B cell (primary cell): ENCODE results near the gene HENMT1. TPM values are rescaled to one million over a fixed set of nuclear protein-coding genes. Genes with fewer than 3 reads are reported as not detected.

Experiments used
- ATAC-seq: fragments of 200-7000 bp; cut with Tn5 transposase; one replicate; pipeline ENCODE4 v1.10.0; 2021; ENCODE audit warnings: low read depth, mild to moderate bottlenecking, moderate number of reproducible peaks, moderate library complexity
- CTCF ChIA-PET: fragments of 350-600 bp; sonication (Branson Sonifier 250); formaldehyde crosslinking; loops from one replicate; lab custom pipeline; 2021; ENCODE audit warnings: antibody characterized with exemption, inconsistent platforms; lab: Charles Lee
- POLR2A ChIA-PET: fragments of 350-600 bp; sonication (Branson Sonifier 250); formaldehyde crosslinking; loops from one replicate; lab custom pipeline; 2021; ENCODE audit warnings: antibody characterized with exemption; lab: Charles Lee
- DNase-seq: peaks from one replicate; pipeline ENCODE4 v3.0.0; 2013
- H2AFZ ChIP-seq: 2 replicates; pipeline ENCODE4 v1.6.1; 2012; ENCODE audit warnings: mild to moderate bottlenecking, low read depth, low read length; ENCODE audit not compliant: insufficient read depth, poor library complexity, severe bottlenecking
- H3K27ac ChIP-seq, 2 donors: 1 replicate in 1 of 2; 2 replicates in 1 of 2; pipeline ENCODE4 v1.5.1; 2012 to 2013; ENCODE audit warnings: low read length in 2 of 2, mild to moderate bottlenecking in 2 of 2, moderate library complexity in 1 of 2
- H3K27me3 ChIP-seq, 4 experiments: fragments of 200-600 bp in 1 of 4; sonication (generic) in 1 of 4; replicated peaks in 1 of 4; 1 replicate in 2 of 4; 2 replicates in 2 of 4; pipeline versions ENCODE4 v1.6.1 to v1.7.0; 2013 to 2016; ENCODE audit warnings: low read length in 3 of 4, mild to moderate bottlenecking in 2 of 4, mixed read lengths in 1 of 4, moderate library complexity in 1 of 4; ENCODE audit not compliant: insufficient read depth in 4 of 4, control insufficient read depth in 3 of 4; ENCODE audit errors: control extremely low read depth in 1 of 4
- H3K36me3 ChIP-seq, 2 experiments: replicated peaks in 1 of 2; 1 replicate in 1 of 2; 2 replicates in 1 of 2; pipeline versions ENCODE4 v1.6.1 to v1.7.1; 2013; ENCODE audit warnings: low read length in 1 of 2; ENCODE audit not compliant: insufficient read depth in 2 of 2, control insufficient read depth in 1 of 2; ENCODE audit errors: control extremely low read depth in 1 of 2, extremely low read depth in 1 of 2
- H3K4me1 ChIP-seq, 2 donors: fragments of 200-600 bp in 1 of 2; sonication (generic) in 1 of 2; 1 replicate in 1 of 2; 2 replicates in 1 of 2; pipeline versions ENCODE4 v1.5.1 to v1.6.1; 2013 to 2017; ENCODE audit warnings: low read length in 2 of 2; ENCODE audit not compliant: control insufficient read depth in 2 of 2, insufficient read depth in 2 of 2
- H3K4me2 ChIP-seq: replicated peaks from 2 replicates; pipeline ENCODE3; 2012; ENCODE audit warnings: mild to moderate bottlenecking, low read depth, low read length; ENCODE audit not compliant: poor library complexity, severe bottlenecking
- H3K4me3 ChIP-seq, 5 experiments: fragments of 200-600 bp in 1 of 5; sonication (generic) in 1 of 5; 1 replicate in 3 of 5; 2 replicates in 2 of 5; pipeline versions ENCODE4 v1.5.1 to v1.7.0; 2011 to 2016; ENCODE audit warnings: low read length in 4 of 5, mild to moderate bottlenecking in 4 of 5, low read depth in 2 of 5, control low read depth in 1 of 5, moderate library complexity in 1 of 5; ENCODE audit not compliant: insufficient read depth in 1 of 5; ENCODE audit errors: control extremely low read depth in 1 of 5, extremely low read depth in 1 of 5
- H3K79me2 ChIP-seq: fragments of 200-600 bp; sonication (generic); one replicate; pipeline ENCODE4 v1.6.0; 2016; ENCODE audit warnings: low read length; ENCODE audit not compliant: control insufficient read depth, insufficient read depth
- H3K9ac ChIP-seq: fragments of 200-600 bp; sonication (generic); 2 replicates; pipeline ENCODE4 v1.6.1; 2017; ENCODE audit warnings: mild to moderate bottlenecking, low read length, moderate library complexity
- H3K9me3 ChIP-seq, 3 donors: one replicate each; pipeline versions ENCODE4 v1.6.1 to v1.7.1; 2013; ENCODE audit warnings: low read length in 2 of 3; ENCODE audit not compliant: control insufficient read depth in 2 of 3, insufficient read depth in 1 of 3; ENCODE audit errors: control extremely low read depth in 1 of 3
- H4K20me1 ChIP-seq: 2 replicates; pipeline ENCODE4 v1.6.0; 2012; ENCODE audit warnings: mild to moderate bottlenecking, low read length; ENCODE audit not compliant: insufficient read depth, control insufficient read depth, poor library complexity, severe bottlenecking
- H3K27ac Mint-ChIP-seq: one replicate; pipeline ENCODE4 v1.8.0; 2021; ENCODE audit warnings: mixed read lengths
- H3K27me3 Mint-ChIP-seq: one replicate; pipeline ENCODE4 v1.8.0; 2021; ENCODE audit warnings: mixed read lengths
- H3K4me1 Mint-ChIP-seq: one replicate; pipeline ENCODE4 v1.8.0; 2021; ENCODE audit warnings: mixed read lengths
- H3K4me3 Mint-ChIP-seq: one replicate; pipeline ENCODE4 v1.8.0; 2021; ENCODE audit warnings: mixed read lengths
- H3K9me3 Mint-ChIP-seq: one replicate; pipeline ENCODE4 v1.8.0; 2022; ENCODE audit warnings: mixed read lengths; ENCODE audit not compliant: insufficient read depth
- EZH2 ChIP-seq: IDR thresholded peaks from 2 replicates; pipeline ENCODE4 v1.6.1; 2012; ENCODE audit warnings: borderline replicate concordance, low read depth, mild to moderate bottlenecking, moderate library complexity, low read length; ENCODE audit not compliant: insufficient read depth, poor library complexity, severe bottlenecking
- WGBS: methylation state at CpG from one replicate; pipeline ENCODE4 v1.1.5; 2013; ENCODE audit warnings: missing lambda C conversion rate; ENCODE audit not compliant: insufficient coverage; 5-methylcytosine and 5-hydroxymethylcytosine counted together
- intact Hi-C: fragments of 100-400 bp; cut with micrococcal nuclease; formaldehyde crosslinking; loops from one replicate; pipeline ENCODE4 v1.10.0; 2022
- polyA plus RNA-seq: library from polyadenylated mRNA; depleted of rRNA; stranded (reverse); fragments of >200 nt; gene quantifications from 2 replicates; pipeline ENCODE4 v1.2.3, GENCODE V29; 2012
- total RNA-seq, 2 donors: library from RNA; stranded (reverse); fragments of 120-200 nt in 1 of 2; gene quantifications; 1 replicate in 1 of 2; 2 replicates in 1 of 2; pipeline versions ENCODE4 v1.2.3 to v1.2.4, GENCODE V29; 2013 to 2022
- TF ChIP-seq, protein P1 (sequence below): fragments of 200-600 bp; IDR thresholded peaks from one replicate; pipeline ENCODE4 v1.8.0; 2022; ENCODE audit warnings: antibody characterized with exemption, mild to moderate bottlenecking

The HENMT1 gene
- total and polyA plus RNA-seq, 2 donors (not counting 1 experiment from before 2014, with no cell fraction given), result 4.2 to 6.4 TPM

DNA sequence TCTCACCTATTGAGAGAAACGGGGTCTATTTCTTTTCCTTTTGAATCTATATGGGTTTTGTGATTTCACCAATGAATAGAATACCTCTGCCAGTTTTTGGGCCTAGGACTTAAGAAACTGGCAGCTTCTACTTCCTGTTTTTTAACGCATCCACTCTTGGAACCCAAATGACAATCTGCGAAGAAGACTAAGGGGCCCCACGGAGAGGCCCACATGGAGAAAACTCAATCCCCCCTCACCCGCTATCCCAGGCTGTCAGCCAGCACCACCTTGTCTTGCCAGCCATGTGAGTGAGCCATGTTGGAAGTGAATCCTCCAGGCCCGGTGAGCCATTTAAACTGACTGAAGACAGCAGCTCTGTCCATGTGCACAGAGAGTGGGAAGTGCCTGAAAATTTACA lies 3.6 kb upstream of the HENMT1 start:
- H3K27ac Mint-ChIP-seq, result no peak overlapping the region
- no peaks in the 10 kb centered on the region for H4K20me1 ChIP-seq
- no peaks in the 10 kb centered on the region for H3K79me2 ChIP-seq
- H3K27me3 ChIP-seq, result no peaks in the 10 kb centered on the region
- H3K4me1 ChIP-seq, result peaks cover 8 to 10% of the 10 kb centered on the region in 2 donors
- H3K36me3 ChIP-seq, result no peaks in the 10 kb centered on the region
- intact Hi-C loops, result loop anchor here (5.0 kb wide), 1 partner anchor 462 kb away; the partner anchor contains the start of gene SLC25A24
- ATAC-seq, result no peak
- peaks cover 12% of the 10 kb centered on the region for H3K4me1 Mint-ChIP-seq
- CTCF ChIA-PET, result no interaction called here
- no peak overlapping the region for H3K4me3 Mint-ChIP-seq
- DNase-seq, result no peak
- H2AFZ ChIP-seq, result no peak overlapping the region
- H3K27ac ChIP-seq, result no peak overlapping the region
- no peaks in the 10 kb centered on the region for H3K9me3 Mint-ChIP-seq
- POLR2A ChIA-PET, result no interaction called here
- no peak overlapping the region for H3K4me2 ChIP-seq
- H3K9me3 ChIP-seq, result no peaks in the 10 kb centered on the region
- no peak overlapping the region for H3K9ac ChIP-seq
- H3K27me3 Mint-ChIP-seq, result peaks cover 3% of the 10 kb centered on the region
- no peak overlapping the region for H3K4me3 ChIP-seq
- 92% methylated on average over 1 of the region's 6 CpGs for WGBS
- no peak for TF ChIP-seq EZH2
- TF ChIP-seq, protein P1, sequence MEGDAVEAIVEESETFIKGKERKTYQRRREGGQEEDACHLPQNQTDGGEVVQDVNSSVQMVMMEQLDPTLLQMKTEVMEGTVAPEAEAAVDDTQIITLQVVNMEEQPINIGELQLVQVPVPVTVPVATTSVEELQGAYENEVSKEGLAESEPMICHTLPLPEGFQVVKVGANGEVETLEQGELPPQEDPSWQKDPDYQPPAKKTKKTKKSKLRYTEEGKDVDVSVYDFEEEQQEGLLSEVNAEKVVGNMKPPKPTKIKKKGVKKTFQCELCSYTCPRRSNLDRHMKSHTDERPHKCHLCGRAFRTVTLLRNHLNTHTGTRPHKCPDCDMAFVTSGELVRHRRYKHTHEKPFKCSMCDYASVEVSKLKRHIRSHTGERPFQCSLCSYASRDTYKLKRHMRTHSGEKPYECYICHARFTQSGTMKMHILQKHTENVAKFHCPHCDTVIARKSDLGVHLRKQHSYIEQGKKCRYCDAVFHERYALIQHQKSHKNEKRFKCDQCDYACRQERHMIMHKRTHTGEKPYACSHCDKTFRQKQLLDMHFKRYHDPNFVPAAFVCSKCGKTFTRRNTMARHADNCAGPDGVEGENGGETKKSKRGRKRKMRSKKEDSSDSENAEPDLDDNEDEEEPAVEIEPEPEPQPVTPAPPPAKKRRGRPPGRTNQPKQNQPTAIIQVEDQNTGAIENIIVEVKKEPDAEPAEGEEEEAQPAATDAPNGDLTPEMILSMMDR, result no peak

DNA sequence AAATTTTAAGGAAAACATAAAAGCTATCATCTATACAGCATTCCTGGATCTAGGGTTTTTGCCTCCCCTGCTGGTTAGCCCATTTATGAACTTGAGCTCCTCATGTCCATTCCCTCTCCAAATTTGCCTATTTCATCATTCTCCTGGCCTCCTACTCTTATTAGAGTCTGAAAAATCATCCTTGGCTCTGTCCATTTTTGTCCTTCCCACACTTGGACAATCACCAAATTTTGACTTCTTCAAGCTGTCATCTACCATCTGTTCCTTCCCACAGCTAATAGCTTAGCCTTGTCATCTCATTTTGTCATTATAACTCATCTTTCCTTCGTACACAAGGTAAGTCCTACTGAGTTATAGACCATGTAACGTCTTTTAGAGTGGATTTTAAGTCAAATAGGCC lies 2.2 kb upstream of the HENMT1 start:
- no peak for DNase-seq
- Histone ChIP-seq H4K20me1 (no peaks in the 10 kb centered on the region), H3K9ac (no peak overlapping the region), H3K27ac (no peak overlapping the region), H3K4me1 (peaks cover 8 to 10% of the 10 kb centered on the region in 2 donors), H2AFZ (no peak overlapping the region), H3K36me3 (no peaks in the 10 kb centered on the region), H3K4me3 (no peak overlapping the region), H3K79me2 (no peaks in the 10 kb centered on the region), H3K27me3 (no peaks in the 10 kb centered on the region), H3K9me3 (no peaks in the 10 kb centered on the region), H3K4me2 (no peak overlapping the region)
- intact Hi-C loops, result loop anchor here (5.0 kb wide), 1 partner anchor 461 kb away; the partner anchor contains the start of gene SLC25A24
- Mint-ChIP-seq H3K4me3 (peak overlapping the region; percentile 73), H3K9me3 (no peaks in the 10 kb centered on the region), H3K4me1 (peaks cover 12% of the 10 kb centered on the region), H3K27me3 (no peaks in the 10 kb centered on the region), H3K27ac (peak overlapping the region; percentile 80)
- CTCF ChIA-PET, result interaction anchor here (1.0 to 2.5 kb wide), 2 partner anchors 29 to 102 kb away, joined by 3 to 12 read pairs; partner anchors contain the start of gene PRPF38B
- POLR2A ChIA-PET, result interaction anchor here (1.0 kb wide), 1 partner anchor 29 kb away, joined by 5 read pairs; the partner anchor contains the start of gene PRPF38B
- TF ChIP-seq, protein P1, result no peak
- no peak for TF ChIP-seq EZH2
- no peak for ATAC-seq
- WGBS, result no CpG with 5 or more reads among the region's 2 CpGs
